Calu3 (cell line): ENCODE results near the gene UGGT2. TPM values are rescaled to one million over a fixed set of nuclear protein-coding genes. Genes with fewer than 3 reads are reported as not detected.
"Not testable (repeated sequence)": the region's sequence is repeated elsewhere in the genome, so short reads cannot be mapped to it uniquely, and the experiment has no call there.

Experiments
- BruUV-seq: library from RNA; stranded (reverse); fragments of 400-500 nt; replicated peaks from 2 replicates; lab custom pipeline; 2021; lab: Mats Ljungman, UMichigan
- CTCF ChIA-PET: fragments of 300-600 bp; sonication (Branson Sonifier 250); formaldehyde crosslinking; loops from one replicate; lab custom pipeline; 2022; ENCODE audit warnings: antibody characterized with exemption; lab: Charles Lee
- DNase-seq: peaks from one replicate; pipeline ENCODE4 v3.0.0; 2022
- H3K27ac Mint-ChIP-seq: one replicate; pipeline ENCODE4 v1.8.0; 2022; ENCODE audit warnings: mixed read lengths; ENCODE audit not compliant: unreplicated experiment
- H3K27me3 Mint-ChIP-seq: one replicate; pipeline ENCODE4 v1.8.0; 2022; ENCODE audit warnings: mixed read lengths; ENCODE audit not compliant: unreplicated experiment
- H3K36me3 Mint-ChIP-seq: one replicate; pipeline ENCODE4 v1.8.0; 2022; ENCODE audit warnings: mild to moderate bottlenecking, moderate library complexity, mixed read lengths; ENCODE audit not compliant: insufficient read depth, unreplicated experiment
- H3K4me1 Mint-ChIP-seq: one replicate; pipeline ENCODE4 v1.8.0; 2022; ENCODE audit warnings: mild to moderate bottlenecking, low read depth, mixed read lengths; ENCODE audit not compliant: unreplicated experiment
- H3K4me3 Mint-ChIP-seq: one replicate; pipeline ENCODE4 v1.8.0; 2022; ENCODE audit warnings: mild to moderate bottlenecking, low read depth, moderate library complexity, mixed read lengths; ENCODE audit not compliant: unreplicated experiment
- H3K9me3 Mint-ChIP-seq: one replicate; pipeline ENCODE4 v1.8.0; 2022; ENCODE audit warnings: low read depth, mixed read lengths; ENCODE audit not compliant: unreplicated experiment
- CTCF ChIP-seq: fragments of 200-600 bp; IDR thresholded peaks from one replicate; pipeline ENCODE4 v1.8.0; 2022; ENCODE audit warnings: antibody characterized with exemption; ENCODE audit not compliant: unreplicated experiment
- intact Hi-C: fragments of 100-400 bp; cut with micrococcal nuclease; formaldehyde crosslinking; loops from one replicate; pipeline ENCODE4 v1.10.0; 2022; ENCODE audit not compliant: unreplicated experiment
- total RNA-seq: library from RNA; stranded (reverse); gene quantifications from 2 replicates; pipeline ENCODE4 v1.2.3, GENCODE V29; 2022

Gene UGGT2
- total RNA-seq, 1 experiment from 2014 or later = 12.1 TPM

GRCh38 chr13:96065849-96066248 lies 12.6 kb upstream of the UGGT2 start:
- H3K36me3 Mint-ChIP-seq = no peaks in the 10 kb centered on the region
- no peaks in the 10 kb centered on the region for H3K9me3 Mint-ChIP-seq
- no peak overlapping the region for H3K4me3 Mint-ChIP-seq
- CTCF ChIA-PET = no interaction called here
- H3K27me3 Mint-ChIP-seq = peaks cover 31% of the 10 kb centered on the region
- BruUV-seq = no TSS peak
- intact Hi-C loops = no loop called here
- no peak for DNase-seq
- no peak overlapping the region for H3K27ac Mint-ChIP-seq
- H3K4me1 Mint-ChIP-seq = no peaks in the 10 kb centered on the region
- no peak for TF ChIP-seq CTCF

DNA sequence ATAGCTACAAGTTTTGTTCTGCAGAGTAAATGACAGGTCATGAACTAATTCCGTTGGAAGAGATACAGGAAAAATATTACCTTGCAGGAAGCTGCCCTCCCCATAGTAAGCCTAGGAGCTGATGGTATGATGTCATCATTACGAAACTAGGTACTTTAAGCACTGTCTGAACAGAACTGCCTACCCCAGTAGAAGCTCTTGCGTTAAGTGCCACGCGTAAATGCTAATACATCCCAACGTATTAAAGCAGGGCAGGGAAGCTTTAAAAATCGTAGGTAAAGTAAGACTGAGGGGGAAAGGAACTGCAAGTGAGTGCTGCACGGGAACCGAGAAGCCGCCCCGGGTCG lies 572 bp downstream of the UGGT2 start:
- no TSS peak for BruUV-seq
- Mint-ChIP-seq H3K4me3 (peak overlapping the region; percentile 70), H3K9me3 (no peaks in the 10 kb centered on the region), H3K27me3 (no peaks in the 10 kb centered on the region), H3K27ac (peak overlapping the region; percentile 42), H3K36me3 (peaks cover 12% of the 10 kb centered on the region), H3K4me1 (no peaks in the 10 kb centered on the region)
- DNase-seq = peak; percentile 4
- intact Hi-C loops = no loop called here
- CTCF ChIA-PET = interaction anchor here (1.5 kb wide), 1 partner anchor 33 kb away, joined by 5 read pairs; no protein-coding TSS in a partner anchor
- no peak for TF ChIP-seq CTCF

- H3K4me1 Mint-ChIP-seq, DNase-seq, H3K27me3 Mint-ChIP-seq, BruUV-seq, intact Hi-C loops, H3K27ac Mint-ChIP-seq, CTCF ChIA-PET, H3K9me3 Mint-ChIP-seq: not testable (repeated sequence)
- H3K4me3 Mint-ChIP-seq = peak overlapping the region; percentile 70
- H3K36me3 Mint-ChIP-seq = peaks cover 12% of the 10 kb centered on the region
Measured at GRCh38 chr13:96051946-96052345, 1.3 kb downstream of the UGGT2 start.

GRCh38 chr13:96051491-96051890 lies 1.7 kb downstream of the UGGT2 start:
- peaks cover 12% of the 10 kb centered on the region for H3K36me3 Mint-ChIP-seq
- CTCF ChIA-PET, H3K9me3 Mint-ChIP-seq, intact Hi-C loops, DNase-seq, H3K27me3 Mint-ChIP-seq, H3K27ac Mint-ChIP-seq, H3K4me3 Mint-ChIP-seq, H3K4me1 Mint-ChIP-seq, BruUV-seq: not testable (repeated sequence)

GRCh38 chr13:96050955-96051354 lies 2.2 kb downstream of the UGGT2 start:
- CTCF ChIA-PET, H3K4me3 Mint-ChIP-seq, intact Hi-C loops, H3K27me3 Mint-ChIP-seq, BruUV-seq, H3K9me3 Mint-ChIP-seq, DNase-seq, H3K27ac Mint-ChIP-seq, H3K4me1 Mint-ChIP-seq: not testable (repeated sequence)
- H3K36me3 Mint-ChIP-seq = peaks cover 12% of the 10 kb centered on the region

- H3K9me3 Mint-ChIP-seq, H3K27ac Mint-ChIP-seq, intact Hi-C loops, H3K27me3 Mint-ChIP-seq, H3K36me3 Mint-ChIP-seq, BruUV-seq, CTCF ChIA-PET, H3K4me3 Mint-ChIP-seq, H3K4me1 Mint-ChIP-seq, DNase-seq: not testable (repeated sequence)
Measured at GRCh38 chr13:96046449-96047126, 6.6 kb downstream of the UGGT2 start.
